ENCODE results near the gene PIEZO1.
A peak's percentile ranks its signal among the peaks of the same experiment; 100 is the strongest.

The PIEZO1 gene

DNA sequence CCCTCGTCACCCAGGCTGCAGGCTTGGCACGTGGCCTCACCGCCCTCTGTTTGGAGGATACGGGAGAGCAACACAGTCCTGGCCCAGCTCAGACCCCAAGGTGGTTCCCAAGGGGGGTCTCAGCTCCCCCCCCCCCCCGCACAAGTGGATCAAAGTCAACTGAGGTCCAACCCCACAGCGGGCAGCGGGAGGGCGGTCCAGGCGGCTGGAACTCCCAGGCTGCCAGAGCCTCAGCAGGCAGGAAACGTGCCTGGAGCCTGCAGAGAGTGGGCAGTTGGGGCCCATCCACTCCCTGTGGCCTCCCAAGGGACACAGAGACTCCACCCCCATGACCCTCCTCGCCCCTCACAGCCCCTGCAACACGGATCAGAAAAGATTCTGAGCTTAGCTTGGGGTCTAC is 36.7 kb downstream of the PIEZO1 start:
- DNase-seq = no peak

DNA sequence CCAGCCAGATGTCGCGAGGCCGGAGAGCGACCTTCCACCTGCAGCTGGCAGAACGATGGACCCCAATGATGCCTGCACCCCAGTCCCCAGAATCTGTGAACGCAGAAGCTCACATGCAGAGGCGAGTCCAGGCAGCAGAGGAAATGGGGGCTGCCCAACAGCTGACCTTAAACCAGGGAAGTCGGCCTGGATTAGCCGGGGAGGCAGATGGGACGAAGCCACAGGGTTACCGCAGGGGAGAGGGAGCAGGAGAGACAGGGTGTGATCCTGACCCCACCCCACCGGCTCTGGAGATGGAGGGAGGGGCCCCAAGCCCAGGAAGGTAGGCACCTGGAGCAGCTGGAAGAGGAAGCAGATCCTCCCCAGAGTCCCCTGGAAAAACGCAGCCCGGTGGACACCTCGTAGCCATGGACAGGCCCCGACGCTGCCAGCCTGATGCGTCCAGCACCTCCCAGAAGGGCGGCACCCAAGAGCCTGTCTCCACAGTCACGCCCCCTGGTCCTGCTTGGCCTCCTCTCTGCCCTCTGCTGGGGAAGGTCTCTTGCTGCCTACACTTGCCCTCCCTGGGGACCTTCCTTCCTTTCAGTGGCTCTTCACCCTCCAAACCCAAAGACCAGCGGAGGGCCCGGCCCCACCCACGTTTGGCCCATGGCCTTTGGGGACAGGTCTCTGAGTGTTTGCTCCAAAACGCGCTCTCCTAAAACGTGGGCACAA is 37.3 kb downstream of the PIEZO1 start:
- no peak for DNase-seq

- DNase-seq = no peak
These were observed 38.5 kb downstream of the PIEZO1 start for GRCh38 chr16:88746506-88746905.

DNA sequence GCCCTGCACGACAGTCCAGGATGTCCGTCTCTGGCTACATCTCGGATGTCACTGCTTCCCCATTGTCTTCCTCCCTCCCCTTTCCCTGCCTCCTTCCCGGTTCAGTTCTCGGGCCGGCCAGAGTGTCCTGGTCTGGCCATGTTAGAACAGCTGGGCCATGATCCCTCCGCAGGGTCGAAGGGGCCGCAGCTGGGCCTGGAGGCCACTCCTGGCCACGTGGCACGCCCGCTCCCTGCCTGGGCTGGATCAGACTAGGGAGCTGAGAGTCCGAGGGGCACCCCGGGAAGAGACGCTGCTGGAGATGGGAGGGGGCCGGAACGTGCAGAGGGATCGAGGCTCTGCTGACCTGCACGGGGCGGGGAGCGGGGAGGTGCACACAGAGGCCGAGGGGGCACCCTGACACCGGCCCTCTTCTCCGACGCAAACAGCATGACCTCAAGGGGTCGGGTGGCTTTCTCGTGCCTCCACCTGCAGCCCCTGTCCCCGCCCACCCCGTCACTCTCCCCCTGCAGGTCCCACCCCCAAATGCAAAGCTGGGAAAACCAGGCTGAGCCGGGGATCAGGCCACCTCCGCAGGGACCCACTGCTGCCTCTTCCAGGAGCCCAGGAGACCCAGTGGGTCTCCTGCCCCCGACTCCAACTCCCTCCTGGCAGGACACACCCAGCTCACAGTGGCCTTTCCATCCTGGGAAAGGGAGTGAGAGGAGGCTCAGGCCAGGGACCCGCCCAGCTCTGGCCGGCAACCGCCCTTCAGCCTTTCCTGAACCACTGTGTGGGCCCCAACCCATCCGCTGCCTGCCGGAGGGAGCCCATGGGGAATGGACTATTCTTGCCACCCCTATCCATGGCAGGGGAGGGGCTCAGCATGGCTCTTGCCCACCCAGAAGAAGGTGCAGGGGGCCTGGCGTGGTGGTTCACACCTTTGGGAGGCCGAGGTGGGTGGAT is 40.2 kb downstream of the PIEZO1 start:
- DNase-seq = no peak

DNA sequence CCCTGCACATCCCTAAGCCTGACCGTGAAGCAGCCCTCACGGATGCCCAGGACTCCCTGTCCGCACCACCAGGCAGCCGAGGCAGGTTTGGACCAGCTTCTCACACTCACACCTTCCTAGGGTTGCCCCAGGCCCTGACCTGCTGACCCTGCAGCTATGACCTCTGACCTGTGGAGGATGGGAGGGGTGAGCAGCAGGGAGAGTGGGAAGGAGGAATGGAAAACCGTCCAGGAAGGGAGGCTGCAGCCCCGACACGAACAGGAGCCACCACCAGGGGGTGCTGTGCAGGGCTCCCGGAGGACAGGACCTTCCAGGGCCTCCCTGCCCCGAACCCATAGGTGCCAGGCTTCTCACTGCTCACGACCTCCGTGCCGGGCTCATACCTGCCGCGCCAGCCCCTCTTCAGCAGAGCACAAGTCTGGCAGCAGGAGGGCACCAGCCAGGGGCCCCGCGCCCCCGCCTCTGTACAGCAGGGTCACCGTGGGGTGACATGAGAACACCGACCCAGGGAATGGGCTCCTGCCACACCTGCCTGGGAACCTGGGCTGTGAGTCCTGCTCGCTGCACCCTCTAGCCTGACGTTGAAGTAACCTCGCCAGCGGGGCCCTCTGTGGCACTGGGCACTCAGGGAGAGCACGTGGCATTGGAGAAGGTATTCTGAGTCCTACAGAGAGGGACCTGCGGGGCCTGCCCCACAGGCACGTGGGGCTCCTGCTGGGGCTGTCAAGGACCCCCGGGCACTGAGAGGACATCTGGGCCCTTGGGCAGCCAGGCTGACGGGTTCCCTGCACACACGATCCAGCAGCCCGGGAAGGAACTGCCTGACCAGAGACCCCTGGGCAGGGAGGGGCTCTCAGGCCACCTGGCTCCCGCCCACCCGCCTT is 41.1 kb downstream of the PIEZO1 start:
- DNase-seq = peak; percentile 18 to 61

DNA sequence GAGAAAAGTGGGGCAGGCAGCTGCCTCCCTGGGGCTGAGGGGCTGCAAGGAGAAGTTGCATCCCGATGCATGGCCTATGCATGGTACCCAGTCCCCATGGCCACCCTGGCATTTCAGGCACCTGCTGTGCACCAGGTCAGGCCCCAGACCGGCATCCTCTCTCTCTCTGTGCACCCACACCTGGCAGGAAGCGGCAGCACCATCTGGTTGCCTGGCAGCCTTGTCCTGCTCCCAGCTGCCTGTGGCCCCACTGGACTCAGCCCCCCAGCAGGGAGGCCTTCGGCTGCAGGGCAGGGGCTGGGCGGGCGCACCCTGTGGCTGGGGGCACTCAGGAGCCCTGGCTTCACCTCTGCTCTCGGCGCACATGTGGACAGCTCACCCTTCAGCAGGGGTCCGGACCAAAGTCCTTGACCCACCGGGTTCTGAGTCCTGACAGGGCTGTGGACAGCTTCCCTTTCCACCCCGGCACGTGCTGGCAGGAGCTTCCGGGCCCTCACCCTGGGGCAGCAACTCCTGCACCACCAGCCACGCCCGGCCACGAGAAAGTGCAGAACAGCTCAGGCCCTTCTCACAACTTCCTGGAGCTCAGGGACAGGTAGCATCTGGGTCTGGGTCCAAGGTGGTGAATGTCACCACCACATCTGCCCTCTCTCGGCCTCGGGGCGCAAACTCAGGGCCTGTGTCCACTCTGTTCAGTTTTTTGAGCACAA is 42.0 kb downstream of the PIEZO1 start:
- no peak for DNase-seq

DNA sequence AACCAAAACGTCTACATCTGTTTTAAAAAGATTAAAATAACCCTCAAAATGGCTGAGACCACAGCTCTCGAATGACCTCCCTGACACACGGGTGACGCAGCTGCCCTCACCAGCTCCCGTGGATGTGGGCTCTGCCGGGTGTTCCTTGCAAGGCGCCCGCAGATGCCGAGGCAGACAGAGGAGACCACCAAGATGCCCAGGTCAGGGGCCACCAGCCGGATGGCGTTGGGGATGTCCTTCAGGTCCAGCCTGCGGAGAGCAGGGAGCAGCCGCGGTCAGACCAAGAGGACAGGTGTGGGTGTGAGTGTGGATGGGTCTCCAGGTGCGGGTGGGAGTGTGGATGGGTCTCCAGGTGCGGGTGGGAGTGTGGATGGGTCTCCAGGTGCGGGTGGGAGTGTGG is 43.7 kb downstream of the PIEZO1 start:
- DNase-seq = no peak

DNA sequence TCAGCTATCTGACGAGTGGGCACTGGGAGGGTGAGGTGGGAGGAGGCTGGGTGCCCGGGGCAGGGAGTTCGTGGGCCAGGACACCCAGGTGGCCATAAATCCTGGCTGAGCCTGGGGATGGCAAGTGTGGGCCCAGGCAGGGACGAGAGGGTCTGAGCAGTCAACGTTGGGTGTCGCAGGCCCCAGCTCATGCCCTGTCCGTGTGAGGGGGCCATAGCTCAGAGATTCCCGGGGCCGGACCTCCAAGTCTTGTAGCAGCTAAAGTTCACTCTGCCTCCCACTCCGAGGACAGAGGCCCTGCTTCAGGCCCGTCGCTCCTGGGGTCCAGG is 44.3 kb downstream of the PIEZO1 start:
- DNase-seq = no peak

- no peak for DNase-seq
These were observed 44.9 kb downstream of the PIEZO1 start for GRCh38 chr16:88739977-88740726.

GRCh38 chr16:88739139-88739976 is 45.7 kb downstream of the PIEZO1 start:
- no peak for DNase-seq

DNA sequence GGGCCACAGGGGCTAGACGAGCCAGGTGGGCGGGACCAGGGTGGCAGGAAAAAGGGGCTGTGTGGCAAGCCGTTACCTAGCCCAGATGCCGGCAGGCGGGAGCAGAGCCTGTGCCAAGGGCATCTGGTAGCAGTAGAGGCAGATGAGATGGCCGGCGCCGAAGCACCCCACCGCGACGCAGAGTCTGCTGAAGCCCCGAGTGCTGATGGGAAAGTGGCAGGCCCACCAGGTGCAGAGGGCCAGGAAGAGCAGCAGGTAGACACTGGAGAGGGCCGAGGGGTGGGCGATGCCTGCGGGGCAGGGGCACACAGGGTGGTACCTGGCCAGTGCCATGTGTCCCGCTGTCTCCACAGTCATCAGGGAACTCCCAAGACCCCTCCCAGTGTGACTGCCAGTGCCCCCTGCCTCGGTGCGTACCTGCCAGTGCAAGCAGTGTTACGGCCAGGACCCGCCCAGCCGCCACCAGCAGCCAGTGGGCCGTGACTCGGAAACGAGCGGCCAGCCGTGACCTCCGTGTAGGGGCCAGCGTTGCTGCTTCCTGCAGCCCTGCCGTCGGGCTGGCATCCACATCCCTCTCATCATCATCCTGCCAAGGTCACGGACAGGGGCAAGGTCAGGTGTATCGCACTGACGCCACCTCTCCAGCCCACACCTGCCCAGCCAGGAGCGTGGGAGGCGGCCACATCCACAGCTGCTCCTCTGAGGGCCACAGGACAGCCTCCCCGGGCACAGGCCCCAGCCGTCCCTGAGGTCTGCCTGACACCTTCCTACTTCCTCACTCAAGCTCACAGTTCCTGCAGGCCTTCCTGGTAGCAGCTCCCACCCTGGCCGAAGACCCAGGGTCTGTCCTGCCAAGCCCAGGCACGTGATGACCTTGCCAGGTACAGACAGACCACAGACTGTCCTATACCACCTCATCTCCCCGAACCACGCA is 46.6 kb downstream of the PIEZO1 start:
- DNase-seq = no peak

GRCh38 chr16:88737298-88738150 is 47.5 kb downstream of the PIEZO1 start:
- peak; percentile 31 to 45 for DNase-seq

DNA sequence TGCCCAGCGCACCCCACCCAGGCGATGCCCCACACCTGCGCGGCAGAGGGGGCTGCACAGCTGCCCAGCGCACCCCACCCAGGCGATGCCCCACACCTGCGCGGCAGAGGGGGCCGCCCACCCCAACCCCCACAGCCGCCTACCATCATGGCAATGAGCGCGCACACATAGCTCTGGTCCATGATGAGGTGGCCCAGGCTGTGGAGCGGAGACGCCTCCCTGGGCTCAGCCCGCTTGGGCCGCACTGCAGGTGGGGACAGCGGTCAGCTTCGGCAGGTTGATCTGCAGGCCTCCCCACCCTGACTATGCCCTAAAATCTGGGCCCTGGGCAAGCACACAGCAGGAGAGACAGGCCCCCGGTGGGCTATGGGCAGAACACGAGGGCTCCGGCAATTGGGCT is 48.5 kb downstream of the PIEZO1 start:
- DNase-seq = no peak

DNA sequence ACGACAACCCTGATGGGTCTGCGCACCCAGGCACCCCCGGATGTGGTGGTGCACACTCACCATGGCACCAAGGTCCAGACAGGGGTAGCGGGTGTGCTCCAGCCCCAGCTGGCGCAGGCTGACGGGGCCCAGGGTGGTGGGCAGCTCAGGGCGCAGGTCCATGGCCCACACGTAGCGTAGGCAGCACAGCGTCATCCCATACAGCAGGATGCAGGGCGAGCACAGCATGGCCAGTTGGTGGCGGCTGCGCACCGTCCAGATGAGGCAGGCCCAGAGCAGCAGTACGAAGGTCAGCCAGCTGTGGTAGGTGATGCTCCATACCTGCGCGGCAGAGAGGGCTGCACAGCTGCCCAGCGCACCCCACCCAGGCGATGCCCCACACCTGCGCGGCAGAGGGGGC is 48.9 kb downstream of the PIEZO1 start:
- DNase-seq = no peak

- DNase-seq = no peak
These were observed 49.4 kb downstream of the PIEZO1 start for GRCh38 chr16:88735616-88736015.

DNA sequence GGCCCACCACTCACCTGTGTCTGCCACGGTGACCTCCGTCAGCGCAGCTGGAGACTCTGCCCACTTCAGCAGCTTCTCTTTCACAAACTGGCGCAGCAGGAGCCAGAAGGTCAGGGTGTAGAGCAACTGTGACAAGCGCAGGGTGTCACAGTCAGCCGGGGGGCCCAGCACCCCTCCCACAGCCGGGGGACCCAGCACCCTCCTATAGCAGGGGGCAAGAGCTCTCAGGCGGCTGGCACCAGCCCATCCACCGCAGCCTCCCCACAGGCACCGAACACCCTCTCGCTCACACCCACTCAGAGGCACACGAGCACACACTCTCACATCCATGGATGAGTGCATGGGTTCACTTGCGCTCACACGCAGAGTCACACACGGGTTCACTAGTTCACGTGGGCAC is 49.9 kb downstream of the PIEZO1 start:
- no peak for DNase-seq

DNA sequence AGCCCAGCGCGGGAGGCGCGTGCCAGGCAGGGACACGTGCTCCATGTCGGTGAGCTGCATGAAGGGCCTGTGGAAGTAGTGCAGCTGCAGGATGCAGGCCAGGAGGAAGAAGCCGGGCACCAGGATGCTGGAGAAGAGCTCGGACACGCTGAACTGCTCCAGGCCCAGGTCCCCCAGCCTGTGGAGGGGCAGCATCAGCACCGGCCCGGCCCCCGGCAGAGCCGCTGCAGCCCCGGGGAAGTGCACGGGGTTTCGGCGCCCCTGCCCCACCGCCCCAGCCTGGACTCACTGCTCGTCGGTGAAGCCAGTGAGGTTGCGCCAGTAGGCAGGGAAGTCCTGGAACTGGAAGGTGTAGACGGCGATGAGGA is 50.7 kb downstream of the PIEZO1 start:
- no peak for DNase-seq

DNA sequence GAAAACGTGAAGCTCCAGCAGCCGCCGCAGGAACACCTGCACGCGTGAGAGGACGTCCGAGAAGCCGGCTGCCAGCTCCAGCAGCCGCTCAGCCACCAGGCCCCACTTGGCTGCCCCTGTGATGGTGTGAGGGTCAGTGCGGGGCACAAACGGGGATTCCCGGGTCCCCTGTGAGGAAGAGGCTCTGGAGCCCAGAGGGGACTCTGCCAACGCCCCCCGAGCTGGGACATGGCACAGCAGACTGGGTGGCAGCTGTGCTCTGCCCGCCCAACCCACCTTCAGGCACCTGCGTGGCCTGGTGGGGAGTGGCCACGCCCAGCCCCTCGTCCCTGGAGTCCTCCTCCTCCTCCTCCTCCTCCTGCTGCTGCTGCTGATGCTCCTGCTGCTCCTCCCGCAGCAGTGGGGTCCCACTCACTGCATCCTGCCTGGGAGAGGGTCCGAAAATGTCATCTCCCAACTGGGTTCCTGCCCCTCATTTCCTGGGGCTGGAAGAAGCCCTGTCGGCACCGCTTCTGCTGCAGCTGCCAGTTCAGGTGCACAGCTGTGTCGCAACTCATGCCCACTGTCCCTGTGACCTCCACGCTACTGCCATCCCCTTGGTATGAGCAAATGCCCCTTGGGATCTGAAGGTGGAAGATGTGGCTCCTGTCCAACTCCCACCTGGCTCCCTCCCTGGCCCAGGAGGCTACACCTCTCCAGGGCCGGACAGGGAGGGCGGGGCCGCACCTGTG is 51.2 kb downstream of the PIEZO1 start:
- no peak for DNase-seq

Data from hippocampal formation (tissue), 2 donors.